HepG2 (cell line): Measurements from ENCODE around the gene ZBTB17. TPM values are rescaled to one million over a fixed set of nuclear protein-coding genes. Genes with fewer than 3 reads are reported as not detected.
A peak's percentile ranks its signal among the peaks of the same experiment; 100 is the strongest.

Experiments
- ELF1 ChIP-seq: sonication (generic); formaldehyde crosslinking; IDR thresholded peaks from 2 replicates; pipeline ENCODE4 v1.4.0; 2020; ENCODE audit warnings: missing genetic modification reagents
- FOXJ3 ChIP-seq: sonication (generic); formaldehyde crosslinking; IDR thresholded peaks from 2 replicates; pipeline ENCODE4 v1.4.0; 2020; ENCODE audit warnings: missing genetic modification reagents, mild to moderate bottlenecking, borderline replicate concordance
- GABPA ChIP-seq, 2 experiments: IDR thresholded peaks; 2 replicates each; pipeline ENCODE4 v1.6.1; 2011 to 2016; ENCODE audit warnings: low read depth in 2 of 2, low read length in 1 of 2, missing biosample characterization in 1 of 2, missing genetic modification characterization in 1 of 2
- HOXA9 ChIP-seq: sonication (generic); formaldehyde crosslinking; IDR thresholded peaks from 2 replicates; pipeline ENCODE4 v1.8.1; 2022; ENCODE audit warnings: missing genetic modification reagents, mild to moderate bottlenecking, moderate library complexity, borderline replicate concordance
- IKZF1 ChIP-seq: fragments of 450-650 bp; IDR thresholded peaks from 2 replicates; pipeline ENCODE4 v1.7.1; 2016
- MAF1 ChIP-seq: sonication (generic); formaldehyde crosslinking; IDR thresholded peaks from 2 replicates; pipeline ENCODE4 v1.5.0; 2020; ENCODE audit warnings: missing genetic modification reagents, borderline replicate concordance
- MIER2 ChIP-seq: IDR thresholded peaks from 2 replicates; pipeline ENCODE4 v1.6.1; 2016; ENCODE audit warnings: missing biosample characterization, missing genetic modification reagents
- NCOR1 ChIP-seq: fragments of 200-600 bp; sonication (generic); IDR thresholded peaks from 2 replicates; pipeline ENCODE4 v1.7.0; 2017; ENCODE audit warnings: antibody characterized with exemption, low read length, borderline replicate concordance
- NFE2L1 ChIP-seq: sonication (generic); formaldehyde crosslinking; IDR thresholded peaks from 2 replicates; pipeline ENCODE4 v1.4.0; 2020; ENCODE audit warnings: missing genetic modification reagents, mild to moderate bottlenecking, borderline replicate concordance
- NFRKB ChIP-seq: fragments of 450-650 bp; IDR thresholded peaks from 2 replicates; pipeline ENCODE4 v1.6.1; 2017
- POLR2G ChIP-seq: fragments of 200-400 bp; formaldehyde crosslinking; IDR thresholded peaks from 2 replicates; pipeline ENCODE4 v1.6.1; 2018; ENCODE audit warnings: mild to moderate bottlenecking, low read depth, low read length, moderate library complexity
- TCF7L2 ChIP-seq: IDR thresholded peaks from 2 replicates; pipeline ENCODE4 v1.6.1; 2011; ENCODE audit warnings: mild to moderate bottlenecking, low read depth, low read length, moderate library complexity
- ZBTB21 ChIP-seq: sonication (generic); formaldehyde crosslinking; IDR thresholded peaks from 2 replicates; pipeline ENCODE4 v1.4.0; 2020; ENCODE audit warnings: missing genetic modification reagents
- ZNF24 ChIP-seq: fragments of 450-650 bp; IDR thresholded peaks from 2 replicates; pipeline ENCODE4 v1.6.1; 2017; ENCODE audit warnings: antibody characterized with exemption, mild to moderate bottlenecking
- ZNF432 ChIP-seq: sonication (generic); formaldehyde crosslinking; IDR thresholded peaks from 2 replicates; pipeline ENCODE4 v1.5.0; 2020; ENCODE audit warnings: missing genetic modification reagents, mild to moderate bottlenecking, borderline replicate concordance
- ZNF501 ChIP-seq: sonication (generic); formaldehyde crosslinking; IDR thresholded peaks from 2 replicates; pipeline ENCODE4 v1.5.1; 2020; ENCODE audit warnings: mild to moderate bottlenecking, moderate library complexity, missing genetic modification reagents
- ZNF567 ChIP-seq: sonication (generic); formaldehyde crosslinking; IDR thresholded peaks from 2 replicates; pipeline ENCODE4 v1.8.1; 2023; ENCODE audit warnings: mild to moderate bottlenecking, missing genetic modification reagents, borderline replicate concordance
- ZNF777 ChIP-seq: sonication (generic); formaldehyde crosslinking; IDR thresholded peaks from 2 replicates; pipeline ENCODE4 v1.4.0; 2020; ENCODE audit warnings: missing genetic modification reagents
- ZSCAN21 ChIP-seq: sonication (generic); formaldehyde crosslinking; IDR thresholded peaks from 2 replicates; pipeline ENCODE4 v1.8.0; 2022; ENCODE audit warnings: mild to moderate bottlenecking, missing genetic modification reagents, moderate library complexity, borderline replicate concordance
- polyA plus RNA-seq, 8 experiments: library from polyadenylated mRNA; depleted of rRNA in 3 of 8; stranded (reverse) in 7 of 8; unstranded in 1 of 8; fragments of >200 nt; fragmentation: Illumina TruSeq in 4 of 8; extraction: Trizol in 4 of 8; gene quantifications; 2 replicates each; pipeline versions ENCODE4 v1.2.1 to v1.2.3, GENCODE V29; 2011 to 2016; ENCODE audit warnings: low read depth in 4 of 8, missing spikeins in 1 of 8, mixed read lengths in 1 of 8; ENCODE audit not compliant: insufficient read depth in 1 of 8
- total RNA-seq, 5 experiments: library from RNA; depleted of rRNA; stranded (reverse); fragments of >200 nt; fragmentation: Illumina TruSeq; extraction: Trizol; gene quantifications; 2 replicates each; pipeline ENCODE4 v1.2.3, GENCODE V29; 2016; ENCODE audit warnings: low read depth in 1 of 5
- TF ChIP-seq, protein P1 (sequence below): sonication (generic); formaldehyde crosslinking; IDR thresholded peaks from 2 replicates; pipeline ENCODE4 v1.9.0; 2022; ENCODE audit warnings: low read depth, missing genetic modification reagents
- TF ChIP-seq, protein P2 (sequence below): sonication (generic); formaldehyde crosslinking; IDR thresholded peaks from 2 replicates; pipeline ENCODE4 v1.8.0; 2022; ENCODE audit warnings: mild to moderate bottlenecking, missing genetic modification reagents
- TF ChIP-seq, protein P3 (sequence below): sonication (generic); formaldehyde crosslinking; IDR thresholded peaks from 2 replicates; pipeline ENCODE4 v1.5.1; 2020; ENCODE audit warnings: mild to moderate bottlenecking, missing genetic modification reagents, moderate library complexity
- TF ChIP-seq, protein P4 (sequence below): sonication (generic); formaldehyde crosslinking; conservative IDR thresholded peaks from 2 replicates; pipeline ENCODE4 v1.4.0; 2020; ENCODE audit warnings: missing genetic modification reagents

ZBTB17 gene
- total and polyA plus RNA-seq, 2 of the 13 experiments (the other 11 are each of a cell fraction or from before 2014, with no cell fraction given): 16.7 to 17.0 TPM

DNA sequence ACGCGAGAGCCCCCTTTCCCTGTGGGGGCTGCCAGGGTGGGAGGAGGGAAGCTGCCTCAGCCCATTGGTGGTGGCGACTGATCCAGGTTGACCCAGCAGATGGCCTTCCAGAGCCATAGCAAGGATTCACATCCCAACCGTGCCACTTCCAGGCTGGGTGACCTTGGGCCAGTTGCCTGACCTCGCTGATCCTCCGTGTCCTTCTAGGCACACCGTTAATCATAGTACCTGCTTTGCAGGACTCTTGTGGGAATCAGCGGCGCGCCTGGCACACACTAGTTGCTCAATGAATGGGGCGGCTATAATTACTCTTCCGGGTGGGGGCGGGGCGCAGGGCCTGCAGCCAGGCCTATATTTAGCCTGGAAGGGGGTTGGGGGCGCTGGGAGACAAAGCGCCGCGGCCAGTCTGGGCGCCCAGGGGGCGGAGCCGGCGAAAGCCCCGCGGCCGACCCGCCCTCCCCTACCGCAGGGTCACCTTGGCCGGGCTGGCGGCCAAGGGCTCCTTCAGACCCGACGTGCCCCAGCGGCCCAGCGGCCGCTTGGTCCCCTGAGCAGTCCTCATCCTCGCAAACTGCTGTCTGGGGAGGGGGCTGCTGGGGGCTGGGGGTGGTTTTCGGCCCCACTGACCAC, 36.8 kb upstream of the ZBTB17 start (continued):
- TF ChIP-seq, protein P1, sequence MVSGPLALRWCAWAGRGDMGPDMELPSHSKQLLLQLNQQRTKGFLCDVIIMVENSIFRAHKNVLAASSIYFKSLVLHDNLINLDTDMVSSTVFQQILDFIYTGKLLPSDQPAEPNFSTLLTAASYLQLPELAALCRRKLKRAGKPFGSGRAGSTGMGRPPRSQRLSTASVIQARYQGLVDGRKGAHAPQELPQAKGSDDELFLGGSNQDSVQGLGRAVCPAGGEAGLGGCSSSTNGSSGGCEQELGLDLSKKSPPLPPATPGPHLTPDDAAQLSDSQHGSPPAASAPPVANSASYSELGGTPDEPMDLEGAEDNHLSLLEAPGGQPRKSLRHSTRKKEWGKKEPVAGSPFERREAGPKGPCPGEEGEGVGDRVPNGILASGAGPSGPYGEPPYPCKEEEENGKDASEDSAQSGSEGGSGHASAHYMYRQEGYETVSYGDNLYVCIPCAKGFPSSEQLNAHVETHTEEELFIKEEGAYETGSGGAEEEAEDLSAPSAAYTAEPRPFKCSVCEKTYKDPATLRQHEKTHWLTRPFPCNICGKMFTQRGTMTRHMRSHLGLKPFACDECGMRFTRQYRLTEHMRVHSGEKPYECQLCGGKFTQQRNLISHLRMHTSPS (CRISPR knock-in tag): 0 out of 2 replicates have a peak, but pooled peaks have one; percentile 35
- TF ChIP-seq, protein P2, sequence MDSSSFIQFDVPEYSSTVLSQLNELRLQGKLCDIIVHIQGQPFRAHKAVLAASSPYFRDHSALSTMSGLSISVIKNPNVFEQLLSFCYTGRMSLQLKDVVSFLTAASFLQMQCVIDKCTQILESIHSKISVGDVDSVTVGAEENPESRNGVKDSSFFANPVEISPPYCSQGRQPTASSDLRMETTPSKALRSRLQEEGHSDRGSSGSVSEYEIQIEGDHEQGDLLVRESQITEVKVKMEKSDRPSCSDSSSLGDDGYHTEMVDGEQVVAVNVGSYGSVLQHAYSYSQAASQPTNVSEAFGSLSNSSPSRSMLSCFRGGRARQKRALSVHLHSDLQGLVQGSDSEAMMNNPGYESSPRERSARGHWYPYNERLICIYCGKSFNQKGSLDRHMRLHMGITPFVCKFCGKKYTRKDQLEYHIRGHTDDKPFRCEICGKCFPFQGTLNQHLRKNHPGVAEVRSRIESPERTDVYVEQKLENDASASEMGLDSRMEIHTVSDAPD (CRISPR knock-in tag): no peak
- TF ChIP-seq FOXJ3 (CRISPR knock-in tag) (no peak), ELF1 (peak; percentile 74), ZSCAN21 (no peak; the same call in 1 of the 2 replicates), MAF1 (no peak), NFE2L1 (CRISPR knock-in tag) (no peak), ZNF777 (peak; percentile 62; the same call in 1 of the 2 replicates), MIER2 (CRISPR knock-in tag) (no peak), ZNF24 (no peak), NFRKB (no peak), NCOR1 (peak; percentile 45; the same call in 1 of the 2 replicates), ZNF501 (CRISPR knock-in tag) (no peak), ZNF567 (CRISPR knock-in tag) (no peak), GABPA (IDR thresholded peaks at IDR 0.05; ENCODE audit: low read depth, low read length) (no peak), GABPA (CRISPR knock-in tag; IDR thresholded peaks at IDR 0.05; ENCODE audit: low read depth) (0 out of 2 replicates have a peak, but pooled peaks have one; percentile 10), POLR2G (peak; percentile 57), HOXA9 (CRISPR knock-in tag) (no peak), ZNF432 (CRISPR knock-in tag) (no peak), IKZF1 (no peak), ZBTB21 (CRISPR knock-in tag) (no peak), TCF7L2 (no peak)
- TF ChIP-seq, protein P3, sequence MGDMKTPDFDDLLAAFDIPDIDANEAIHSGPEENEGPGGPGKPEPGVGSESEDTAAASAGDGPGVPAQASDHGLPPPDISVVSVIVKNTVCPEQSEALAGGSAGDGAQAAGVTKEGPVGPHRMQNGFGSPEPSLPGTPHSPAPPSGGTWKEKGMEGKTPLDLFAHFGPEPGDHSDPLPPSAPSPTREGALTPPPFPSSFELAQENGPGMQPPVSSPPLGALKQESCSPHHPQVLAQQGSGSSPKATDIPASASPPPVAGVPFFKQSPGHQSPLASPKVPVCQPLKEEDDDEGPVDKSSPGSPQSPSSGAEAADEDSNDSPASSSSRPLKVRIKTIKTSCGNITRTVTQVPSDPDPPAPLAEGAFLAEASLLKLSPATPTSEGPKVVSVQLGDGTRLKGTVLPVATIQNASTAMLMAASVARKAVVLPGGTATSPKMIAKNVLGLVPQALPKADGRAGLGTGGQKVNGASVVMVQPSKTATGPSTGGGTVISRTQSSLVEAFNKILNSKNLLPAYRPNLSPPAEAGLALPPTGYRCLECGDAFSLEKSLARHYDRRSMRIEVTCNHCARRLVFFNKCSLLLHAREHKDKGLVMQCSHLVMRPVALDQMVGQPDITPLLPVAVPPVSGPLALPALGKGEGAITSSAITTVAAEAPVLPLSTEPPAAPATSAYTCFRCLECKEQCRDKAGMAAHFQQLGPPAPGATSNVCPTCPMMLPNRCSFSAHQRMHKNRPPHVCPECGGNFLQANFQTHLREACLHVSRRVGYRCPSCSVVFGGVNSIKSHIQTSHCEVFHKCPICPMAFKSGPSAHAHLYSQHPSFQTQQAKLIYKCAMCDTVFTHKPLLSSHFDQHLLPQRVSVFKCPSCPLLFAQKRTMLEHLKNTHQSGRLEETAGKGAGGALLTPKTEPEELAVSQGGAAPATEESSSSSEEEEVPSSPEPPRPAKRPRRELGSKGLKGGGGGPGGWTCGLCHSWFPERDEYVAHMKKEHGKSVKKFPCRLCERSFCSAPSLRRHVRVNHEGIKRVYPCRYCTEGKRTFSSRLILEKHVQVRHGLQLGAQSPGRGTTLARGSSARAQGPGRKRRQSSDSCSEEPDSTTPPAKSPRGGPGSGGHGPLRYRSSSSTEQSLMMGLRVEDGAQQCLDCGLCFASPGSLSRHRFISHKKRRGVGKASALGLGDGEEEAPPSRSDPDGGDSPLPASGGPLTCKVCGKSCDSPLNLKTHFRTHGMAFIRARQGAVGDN (CRISPR knock-in tag): peak; percentile 61
- TF ChIP-seq, protein P4, sequence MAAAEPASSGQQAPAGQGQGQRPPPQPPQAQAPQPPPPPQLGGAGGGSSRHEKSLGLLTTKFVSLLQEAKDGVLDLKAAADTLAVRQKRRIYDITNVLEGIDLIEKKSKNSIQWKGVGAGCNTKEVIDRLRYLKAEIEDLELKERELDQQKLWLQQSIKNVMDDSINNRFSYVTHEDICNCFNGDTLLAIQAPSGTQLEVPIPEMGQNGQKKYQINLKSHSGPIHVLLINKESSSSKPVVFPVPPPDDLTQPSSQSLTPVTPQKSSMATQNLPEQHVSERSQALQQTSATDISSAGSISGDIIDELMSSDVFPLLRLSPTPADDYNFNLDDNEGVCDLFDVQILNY: no peak
